H1 (cell line): ENCODE data around the gene PROKR1.

Source experiments
- CHD1 ChIP-seq: IDR thresholded peaks from 2 replicates; pipeline ENCODE4 v1.6.1; 2012; ENCODE audit warnings: low read depth, low read length, improper control_type of control experiment
- CREB1 ChIP-seq: IDR thresholded peaks from 2 replicates; pipeline ENCODE4 v1.6.1; 2012; ENCODE audit warnings: inconsistent platforms
- EZH2 ChIP-seq: fragments of 200-600 bp; sonication (generic); IDR thresholded peaks from 2 replicates; pipeline ENCODE4 v1.7.1; 2012; ENCODE audit warnings: low read depth, mild to moderate bottlenecking, moderate library complexity, low read length, inconsistent platforms; ENCODE audit not compliant: severe bottlenecking
- GABPA ChIP-seq: IDR thresholded peaks from 2 replicates; pipeline ENCODE4 v1.6.1; 2011; ENCODE audit warnings: mild to moderate bottlenecking, low read length, moderate library complexity, borderline replicate concordance; ENCODE audit not compliant: insufficient read depth
- HDAC6 ChIP-seq: IDR thresholded peaks from one replicate; pipeline ENCODE4 v1.7.1; 2012; ENCODE audit warnings: low read depth, mild to moderate bottlenecking, inconsistent platforms, low read length, moderate library complexity
- JUND ChIP-seq: IDR thresholded peaks from 2 replicates; pipeline ENCODE4 v1.6.1; 2011; ENCODE audit warnings: mild to moderate bottlenecking, improper control_type of control experiment, low read length
- POLR2A ChIP-seq, 2 experiments: IDR thresholded peaks; 1 replicate in 1 of 2; 2 replicates in 1 of 2; pipeline ENCODE4 v1.6.1; 2011; ENCODE audit warnings: low read depth in 2 of 2, low read length in 2 of 2, mild to moderate bottlenecking in 2 of 2; ENCODE audit errors: control extremely low read depth in 1 of 2
- TEAD4 ChIP-seq: IDR thresholded peaks from 2 replicates; pipeline ENCODE4 v1.6.1; 2012; ENCODE audit warnings: low read depth, low read length, inconsistent platforms, mixed read lengths
- YY1 ChIP-seq: IDR thresholded peaks from 2 replicates; pipeline ENCODE4 v1.6.1; 2011; ENCODE audit warnings: low read depth, mild to moderate bottlenecking, low read length
- ZNF274 ChIP-seq: IDR thresholded peaks from 2 replicates; pipeline ENCODE4 v1.7.0; 2012; ENCODE audit warnings: low read length, borderline replicate concordance; ENCODE audit errors: extremely low read depth
- TF ChIP-seq, protein P1 (sequence below), 3 experiments: IDR thresholded peaks; 1 replicate in 2 of 3; 2 replicates in 1 of 3; pipeline versions ENCODE4 v1.5.1 to v1.6.1; 2011; ENCODE audit warnings: low read length in 3 of 3, mild to moderate bottlenecking in 3 of 3, inconsistent platforms in 2 of 3, low read depth in 1 of 3, moderate library complexity in 1 of 3; ENCODE audit not compliant: insufficient read depth in 1 of 3; ENCODE audit errors: control extremely low read depth in 1 of 3

DNA sequence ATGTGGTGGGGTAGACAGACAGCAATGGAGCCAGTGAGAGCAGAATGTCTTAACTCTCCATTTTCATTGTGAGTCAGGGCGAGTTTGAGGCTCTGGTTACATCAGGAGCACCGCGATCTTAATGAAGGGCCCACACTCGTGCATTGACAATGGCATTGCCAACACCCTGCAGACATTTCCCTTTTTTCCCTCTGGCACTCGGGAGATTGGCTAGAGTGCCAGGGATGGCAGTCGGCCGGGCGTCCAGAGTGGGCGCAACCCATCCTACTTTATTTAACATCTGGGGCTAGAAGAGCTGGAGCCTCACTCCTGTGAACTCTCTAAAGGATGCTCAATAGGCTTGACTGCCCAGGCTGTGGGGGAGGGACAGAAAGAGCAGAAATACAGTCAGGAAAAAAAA lies 9.7 kb downstream of the PROKR1 start:
- no peak for TF ChIP-seq POLR2A (IDR thresholded peaks at IDR 0.05; ENCODE audit: control extremely low read depth in 1 of 2, low read depth in 2 of 2, low read length in 2 of 2)
- no peak for TF ChIP-seq HDAC6
- TF ChIP-seq, protein P1, sequence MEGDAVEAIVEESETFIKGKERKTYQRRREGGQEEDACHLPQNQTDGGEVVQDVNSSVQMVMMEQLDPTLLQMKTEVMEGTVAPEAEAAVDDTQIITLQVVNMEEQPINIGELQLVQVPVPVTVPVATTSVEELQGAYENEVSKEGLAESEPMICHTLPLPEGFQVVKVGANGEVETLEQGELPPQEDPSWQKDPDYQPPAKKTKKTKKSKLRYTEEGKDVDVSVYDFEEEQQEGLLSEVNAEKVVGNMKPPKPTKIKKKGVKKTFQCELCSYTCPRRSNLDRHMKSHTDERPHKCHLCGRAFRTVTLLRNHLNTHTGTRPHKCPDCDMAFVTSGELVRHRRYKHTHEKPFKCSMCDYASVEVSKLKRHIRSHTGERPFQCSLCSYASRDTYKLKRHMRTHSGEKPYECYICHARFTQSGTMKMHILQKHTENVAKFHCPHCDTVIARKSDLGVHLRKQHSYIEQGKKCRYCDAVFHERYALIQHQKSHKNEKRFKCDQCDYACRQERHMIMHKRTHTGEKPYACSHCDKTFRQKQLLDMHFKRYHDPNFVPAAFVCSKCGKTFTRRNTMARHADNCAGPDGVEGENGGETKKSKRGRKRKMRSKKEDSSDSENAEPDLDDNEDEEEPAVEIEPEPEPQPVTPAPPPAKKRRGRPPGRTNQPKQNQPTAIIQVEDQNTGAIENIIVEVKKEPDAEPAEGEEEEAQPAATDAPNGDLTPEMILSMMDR (IDR thresholded peaks at IDR 0.05; ENCODE audit: control extremely low read depth in 1 of 3, insufficient read depth in 1 of 3, low read depth in 1 of 3, low read length in 3 of 3), result no peak
- no peak for TF ChIP-seq TEAD4
- TF ChIP-seq CHD1, result no peak
- no peak for TF ChIP-seq CREB1
- no peak for TF ChIP-seq EZH2
- TF ChIP-seq ZNF274, result no peak
- no peak for TF ChIP-seq JUND
- TF ChIP-seq GABPA, result no peak
- no peak for TF ChIP-seq YY1
